Hematopoietic multipotent progenitor cell (in vitro differentiated cells): ENCODE results near the gene GAK. TPM values are rescaled to one million over a fixed set of nuclear protein-coding genes. Genes with fewer than 3 reads are reported as not detected.

Experiments used
- DNase-seq, 3 donors: peaks; one replicate each; pipeline ENCODE4 v3.0.0-alpha.2; 2011 to 2015; ENCODE audit warnings: low read depth in 2 of 3, low spot score in 2 of 3
- total RNA-seq: library from RNA; depleted of rRNA; stranded (reverse); fragments of >200 nt; gene quantifications from one replicate; pipeline ENCODE4 v1.2.3, GENCODE V29; 2012

Gene GAK
- total RNA-seq, 1 donor, result 107 TPM

DNA sequence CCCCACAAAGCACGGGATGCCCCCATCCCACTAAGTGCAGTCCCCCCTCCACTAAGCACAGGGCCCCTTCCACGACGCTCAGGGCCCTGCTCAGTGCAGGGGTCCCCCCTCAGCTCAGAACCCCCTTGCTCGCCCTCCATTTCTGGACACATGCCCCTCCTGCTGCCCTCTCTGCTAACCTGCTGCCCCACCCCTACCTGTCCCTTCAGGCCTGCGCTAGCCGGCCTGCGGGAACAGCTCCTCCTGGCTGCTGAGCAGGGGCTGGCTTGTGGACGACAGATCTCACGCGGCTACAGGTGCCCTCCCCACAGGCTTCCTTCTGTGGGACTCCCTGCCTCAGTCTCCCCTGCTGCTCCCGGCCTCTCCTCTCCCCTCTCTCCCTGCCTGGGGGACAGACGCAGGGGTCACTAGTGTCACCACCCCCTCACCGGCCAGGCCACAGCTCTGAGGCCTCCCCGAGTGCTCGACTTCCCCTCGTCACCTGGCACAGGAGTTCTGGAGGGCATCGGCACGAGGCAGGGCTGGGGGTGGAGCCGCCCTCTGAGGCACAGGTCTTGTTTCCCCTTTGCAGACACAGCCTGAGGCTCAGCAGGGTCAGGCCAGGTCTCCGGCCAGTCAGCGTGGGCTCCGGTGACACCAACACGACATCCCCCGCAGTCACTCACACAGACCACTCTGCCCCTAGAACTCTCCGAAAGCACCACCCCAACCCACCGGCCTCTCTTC is 21.6 kb downstream of the GAK start:
- no peak for DNase-seq

DNA sequence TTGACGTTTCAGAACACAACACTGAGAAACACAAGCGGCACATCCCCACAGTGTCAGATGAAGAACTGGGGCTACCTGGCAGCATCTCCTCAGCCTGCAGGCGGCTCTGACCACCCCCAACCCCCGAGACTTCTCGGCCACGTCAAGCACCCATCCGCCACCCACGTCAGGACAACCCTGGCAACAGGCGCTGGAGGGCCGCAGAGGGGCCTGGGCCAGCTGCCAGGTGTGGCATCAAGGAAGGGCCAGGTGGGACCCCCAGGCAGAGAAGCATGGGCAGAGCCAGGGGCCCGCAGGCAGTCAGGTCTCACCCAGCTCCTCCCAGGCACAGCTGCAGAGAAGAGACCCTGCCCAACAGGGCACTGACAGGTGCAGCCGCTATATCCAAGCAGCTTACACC is 22.3 kb downstream of the GAK start:
- DNase-seq, result no peak

DNA sequence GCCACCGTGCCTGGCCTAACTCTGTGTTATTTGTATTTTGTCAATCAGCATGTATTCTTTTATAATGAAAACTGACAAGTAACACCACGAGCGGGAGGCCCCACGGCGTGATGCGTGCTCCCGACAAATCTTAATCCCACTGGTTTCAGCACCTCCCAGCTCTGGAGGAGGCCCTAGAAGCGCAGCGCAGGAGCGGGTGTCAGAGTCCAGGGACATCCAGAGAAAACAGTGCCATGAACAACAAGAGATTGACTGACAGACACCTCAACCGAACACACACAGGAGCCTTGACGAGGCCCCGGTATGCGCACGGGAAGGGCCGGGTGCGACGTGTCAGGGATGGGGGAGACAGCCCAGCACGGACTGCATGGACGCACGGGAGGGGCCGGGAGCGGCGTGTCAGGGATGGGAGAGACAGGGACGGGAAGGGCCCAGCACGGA is 23.0 kb downstream of the GAK start:
- DNase-seq, result no peak

DNA sequence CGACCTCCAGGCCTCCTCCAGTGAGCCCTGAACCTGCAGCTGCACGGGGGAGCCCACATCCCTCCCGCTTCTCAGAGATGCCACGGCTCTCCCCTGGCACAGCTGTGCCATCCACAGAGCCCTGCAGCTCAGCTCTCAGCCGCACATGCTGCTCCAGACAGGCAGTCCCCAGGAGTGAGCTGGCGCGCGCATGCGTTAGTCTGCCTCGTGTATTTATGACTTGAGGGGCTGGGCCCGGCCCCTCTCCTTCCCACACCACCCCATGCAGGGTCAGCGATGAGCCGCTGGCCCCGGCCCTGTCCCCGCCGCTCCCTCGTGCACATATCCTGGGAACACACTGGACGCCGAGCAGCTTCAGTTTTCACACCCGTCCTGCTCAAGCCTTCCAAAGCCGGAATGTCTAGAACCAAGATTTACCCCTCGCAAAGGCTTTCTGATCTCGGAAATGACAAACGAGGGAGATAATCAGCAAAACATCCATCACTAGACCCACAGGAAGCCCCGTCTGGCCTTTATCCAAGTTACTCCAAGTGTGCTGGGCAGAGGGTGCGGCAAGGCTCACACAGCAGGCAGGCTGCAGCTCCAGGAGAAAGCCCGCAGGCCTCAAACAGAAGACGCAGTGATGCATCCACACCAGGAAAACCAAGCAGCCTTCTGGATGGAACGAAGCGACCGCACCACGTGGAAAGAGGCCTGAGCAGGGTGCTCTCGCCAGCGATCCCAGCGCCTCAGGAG is 24.3 kb downstream of the GAK start:
- DNase-seq, result no peak

DNA sequence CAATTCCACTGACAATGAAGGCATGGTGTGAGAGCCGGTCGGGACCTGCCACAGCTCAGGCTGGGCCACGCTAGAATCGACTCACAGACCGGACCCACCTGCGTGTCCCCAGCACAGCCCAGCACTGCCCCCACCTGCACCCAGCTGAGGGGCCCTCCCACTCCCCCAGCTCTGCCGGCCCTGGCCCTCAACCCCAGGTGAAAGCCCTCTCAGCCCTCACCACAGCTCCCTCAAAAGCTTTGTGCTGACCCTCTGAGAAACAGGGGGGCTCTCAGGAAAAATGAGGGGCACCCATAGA is 25.1 kb downstream of the GAK start:
- no peak for DNase-seq

DNA sequence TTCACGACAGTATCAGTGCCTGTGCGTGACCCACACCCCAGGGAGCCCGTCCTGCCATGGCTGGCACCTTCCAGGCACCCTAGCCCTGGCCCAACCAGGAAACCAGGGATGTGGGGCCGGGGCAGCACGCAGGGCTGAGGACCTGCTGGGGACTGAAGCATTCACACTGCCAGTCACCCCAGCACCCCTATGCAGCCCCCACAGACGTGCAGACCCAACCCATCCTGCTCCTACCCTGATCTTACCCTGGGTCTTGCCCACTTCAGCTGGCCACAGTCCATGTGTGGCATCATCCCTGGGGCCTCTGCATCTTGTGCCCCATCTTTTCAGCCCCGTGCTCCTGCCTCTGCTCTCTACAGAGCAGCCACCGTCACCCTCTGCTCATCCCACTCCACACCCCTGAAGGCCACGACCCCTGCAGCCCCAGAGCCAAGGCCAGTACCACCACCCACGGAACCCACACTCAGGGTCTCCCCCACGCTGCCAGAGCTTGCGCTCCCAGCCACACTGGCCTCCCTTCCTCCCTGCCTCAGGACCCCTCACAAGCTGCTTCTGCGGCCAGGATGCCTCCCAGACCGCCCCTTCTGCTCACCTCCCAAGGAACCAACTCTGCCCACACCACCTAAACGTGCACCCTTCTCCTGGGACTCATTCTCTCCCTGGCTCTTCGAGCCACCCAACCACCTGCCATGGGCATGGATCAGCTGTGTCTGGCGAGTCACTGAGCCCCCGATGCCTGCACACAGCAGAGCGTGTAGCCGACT is 25.6 kb downstream of the GAK start:
- DNase-seq, result no peak

DNA sequence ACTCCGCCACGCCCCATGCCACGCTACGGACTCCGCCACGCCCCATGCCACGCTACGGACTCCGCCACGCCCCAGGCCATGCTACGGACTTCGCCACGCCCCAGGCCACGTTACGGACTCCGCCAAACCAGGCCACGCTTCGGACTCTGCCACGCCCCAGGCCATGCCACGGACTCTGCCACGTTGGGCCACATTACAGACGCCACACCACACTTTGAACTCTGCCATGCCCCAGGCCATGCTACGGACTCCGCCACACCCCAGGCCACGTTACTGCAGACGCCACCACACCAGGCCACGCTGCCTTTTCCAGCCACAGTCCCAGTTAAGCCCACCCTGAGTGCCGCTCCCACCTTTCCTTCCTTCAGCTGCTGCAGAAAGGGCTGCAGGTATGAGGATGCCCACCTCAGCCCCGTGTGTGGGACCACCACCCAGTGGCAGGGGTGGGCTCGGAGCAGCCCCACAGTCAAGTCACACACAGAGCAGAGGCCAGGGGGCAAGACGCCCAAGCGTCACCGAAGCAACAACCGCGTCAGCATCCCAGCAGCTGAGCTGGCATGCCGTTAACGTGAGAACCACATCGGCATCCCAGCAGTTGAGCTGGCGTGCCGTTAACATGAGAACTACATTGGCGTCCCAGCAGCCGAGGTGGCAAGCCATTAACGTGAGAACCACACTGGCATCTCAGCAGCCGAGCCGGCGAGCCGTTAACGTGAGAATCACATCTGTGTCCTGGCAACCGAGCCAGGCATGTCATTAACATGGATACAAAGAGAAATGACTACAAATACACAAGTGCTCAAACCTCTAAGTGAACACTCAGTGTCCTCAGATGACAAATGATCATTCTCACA is 26.4 kb downstream of the GAK start:
- no peak for DNase-seq

DNA sequence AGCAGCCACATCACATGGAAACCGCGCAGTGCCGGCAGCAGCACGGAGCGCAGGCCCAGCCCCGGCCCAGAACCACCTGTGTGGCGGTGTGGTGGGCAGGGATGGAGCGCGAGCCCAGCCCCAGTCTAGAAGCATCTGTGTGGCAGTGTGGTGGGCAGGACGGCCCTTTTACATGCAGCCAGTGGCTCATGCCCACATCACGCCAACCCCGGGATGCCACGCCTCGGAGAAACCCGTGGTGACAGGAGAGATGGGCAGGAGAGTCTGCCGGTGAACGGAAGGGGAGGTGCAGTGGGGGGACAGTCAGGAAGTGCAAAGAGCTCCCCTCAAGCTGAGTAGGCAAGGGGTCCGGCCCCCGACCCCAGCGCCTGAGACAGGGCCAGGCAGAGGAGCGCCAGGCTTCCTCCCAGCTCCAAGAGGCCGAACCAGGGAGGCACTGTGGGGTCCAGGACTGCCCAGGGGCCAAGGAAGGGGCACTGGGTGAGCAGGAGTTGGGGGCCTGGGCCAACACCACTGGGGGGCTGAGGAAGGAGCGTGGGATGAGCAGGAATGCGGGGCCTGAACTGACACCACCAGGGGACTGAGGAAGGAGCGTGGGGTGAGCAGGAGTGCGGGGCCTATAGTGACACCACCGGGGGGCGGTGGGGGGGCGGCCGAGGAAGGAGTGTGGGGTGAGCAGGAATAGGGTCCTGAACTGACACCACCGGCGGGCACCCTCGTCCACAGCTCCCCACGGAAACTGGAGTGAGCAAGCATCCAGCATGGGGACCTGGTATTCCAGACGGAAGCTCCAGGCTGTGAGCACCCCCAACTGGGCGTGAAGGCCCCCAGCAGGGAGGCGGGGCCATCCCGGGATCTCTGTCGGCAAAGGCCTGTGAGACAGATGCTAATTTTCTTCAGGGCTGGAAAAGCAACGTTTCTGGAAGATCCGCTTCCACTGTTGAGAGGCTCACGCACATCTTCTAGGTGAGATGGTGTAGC is 28.8 kb downstream of the GAK start:
- DNase-seq, result no peak

DNA sequence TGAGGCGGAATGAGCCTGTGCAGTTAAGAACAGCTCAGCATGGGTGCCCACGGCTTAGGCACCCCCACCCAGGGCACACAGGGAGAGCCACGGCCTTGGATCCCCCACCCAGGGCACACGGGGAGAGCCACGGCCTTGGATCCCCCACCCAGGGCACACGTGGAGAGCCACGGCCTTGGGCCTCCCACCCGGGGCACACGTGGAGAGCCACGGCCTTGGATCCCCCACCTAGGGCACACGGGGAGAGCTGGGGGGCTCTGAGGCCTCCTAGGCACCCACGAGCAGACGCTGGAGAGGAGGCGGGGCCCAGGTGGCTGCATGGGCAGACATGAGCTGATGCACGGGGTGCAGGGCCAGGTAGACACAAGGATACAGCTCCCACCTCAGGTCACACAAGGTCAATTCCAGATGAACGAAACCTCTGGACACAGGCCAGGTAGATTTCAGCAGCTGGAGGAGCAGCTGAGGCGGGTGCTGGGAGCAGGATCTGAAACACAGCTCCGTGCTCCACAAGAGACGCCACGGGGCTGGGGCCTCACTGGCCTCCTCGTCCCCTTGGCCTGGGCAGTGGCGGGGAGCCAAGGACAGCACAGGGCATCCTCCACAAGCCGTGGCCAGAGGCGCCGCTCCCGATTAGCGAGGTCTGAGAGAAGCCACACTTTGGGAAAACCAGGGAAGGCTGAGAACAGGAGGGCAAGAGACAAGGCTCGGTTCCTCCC is 30.8 kb downstream of the GAK start:
- no peak for DNase-seq

DNA sequence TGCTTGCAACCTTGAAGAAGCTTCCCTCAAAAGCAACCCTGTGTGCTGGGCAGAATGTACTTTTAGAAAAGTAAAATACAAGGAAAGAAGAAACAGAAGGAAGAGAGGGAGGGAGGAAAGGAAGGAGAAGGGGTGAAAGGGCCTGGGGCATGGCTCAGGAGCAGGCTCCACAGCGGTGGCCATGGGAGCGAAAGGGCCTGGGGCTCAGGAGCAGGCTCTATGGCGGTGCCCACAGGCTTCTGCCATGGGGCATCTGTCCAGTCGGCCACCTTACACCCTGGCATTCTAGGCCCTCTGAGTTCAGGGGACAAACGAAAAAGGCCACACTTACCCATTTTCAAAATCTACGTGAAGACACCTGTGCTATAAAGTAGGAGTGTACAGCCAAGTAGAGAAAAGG is 31.4 kb downstream of the GAK start:
- no peak for DNase-seq

DNA sequence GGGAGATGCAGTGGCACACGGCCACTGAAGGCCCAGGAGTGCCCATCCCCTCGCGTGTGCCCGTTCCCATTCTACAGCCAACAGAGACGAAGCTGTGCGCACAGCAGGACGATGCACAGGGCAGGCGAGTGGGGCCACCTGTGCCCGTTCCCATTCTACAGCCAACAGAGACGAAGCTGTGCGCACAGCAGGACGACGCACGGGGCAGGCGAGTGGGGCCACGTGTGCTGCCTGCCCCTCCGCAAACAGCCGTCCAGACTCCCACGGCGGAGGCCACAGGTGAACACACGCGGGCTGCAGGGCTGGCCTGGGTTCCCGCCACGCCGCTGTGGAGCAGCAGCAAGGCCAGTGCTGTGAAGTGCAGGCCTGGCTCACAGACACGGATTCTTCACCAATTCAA is 32.0 kb downstream of the GAK start:
- no peak for DNase-seq

DNA sequence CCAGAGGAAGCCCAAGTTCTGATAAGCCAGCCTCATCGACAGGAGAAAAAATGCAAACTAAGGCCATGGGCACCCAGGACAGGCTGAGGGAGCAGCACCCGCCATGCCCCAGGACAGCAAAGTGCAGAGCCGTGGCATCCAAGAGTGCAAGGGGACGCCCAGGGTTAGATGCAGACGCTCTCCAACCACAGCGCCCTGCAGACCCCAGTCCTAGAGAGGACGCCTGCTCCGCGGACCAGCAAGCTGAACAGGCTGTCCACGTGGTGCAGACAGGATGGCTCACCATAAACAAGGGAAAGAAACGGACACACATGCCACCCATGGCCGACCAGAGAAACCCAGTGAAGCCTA is 32.6 kb downstream of the GAK start:
- no peak for DNase-seq

DNA sequence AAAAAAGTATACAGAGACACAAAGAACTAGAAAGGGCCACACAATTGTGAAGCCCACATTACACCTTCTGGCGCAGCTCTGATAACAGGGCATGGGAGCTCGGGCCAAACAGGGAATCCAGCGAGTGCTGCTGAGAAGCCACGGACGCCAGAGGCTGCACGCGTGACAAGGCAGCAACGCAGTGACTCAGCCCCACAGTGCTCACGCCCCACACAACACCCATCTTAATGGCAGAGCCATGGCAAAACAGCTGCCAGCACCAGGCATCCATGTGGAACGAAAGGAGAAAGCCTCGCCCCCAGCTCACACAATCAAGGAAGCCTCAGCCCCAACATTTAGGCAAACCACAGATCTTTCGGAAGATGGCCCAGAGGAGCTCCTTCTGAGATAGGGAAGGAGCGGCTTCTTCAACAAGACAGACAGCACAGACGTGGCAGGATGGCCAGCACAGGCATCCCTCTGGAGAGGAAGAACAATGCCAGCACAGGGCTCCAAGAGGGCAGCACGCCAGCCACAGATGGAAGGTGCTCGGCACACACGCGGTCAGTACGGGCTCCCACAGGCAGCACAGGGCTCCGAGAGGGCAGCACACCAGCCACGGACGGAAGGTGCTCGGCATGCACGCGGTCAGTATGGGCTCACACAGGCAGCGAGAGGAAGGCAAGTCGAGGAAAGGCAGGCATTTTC is 33.1 kb downstream of the GAK start:
- no peak for DNase-seq

DNA sequence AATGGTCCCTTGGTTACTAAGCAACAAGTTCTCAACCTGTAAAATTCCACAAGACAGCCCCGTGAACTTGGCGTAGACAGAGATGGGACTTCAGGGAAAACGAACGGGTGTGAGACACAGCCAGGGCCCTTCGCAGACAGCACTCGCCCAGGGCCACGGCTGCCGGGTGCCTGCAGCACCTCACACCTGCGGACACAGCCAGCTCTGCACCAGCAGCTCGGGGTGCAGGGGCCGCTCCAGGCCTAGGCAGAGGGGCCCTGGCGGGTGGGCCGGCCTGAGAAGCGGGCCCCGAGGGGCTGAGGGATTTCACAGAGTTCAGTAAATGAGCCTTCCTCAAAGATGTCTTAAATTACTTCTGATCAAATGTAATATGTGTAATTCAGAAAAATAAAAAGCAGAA is 34.0 kb downstream of the GAK start:
- DNase-seq, result no peak

DNA sequence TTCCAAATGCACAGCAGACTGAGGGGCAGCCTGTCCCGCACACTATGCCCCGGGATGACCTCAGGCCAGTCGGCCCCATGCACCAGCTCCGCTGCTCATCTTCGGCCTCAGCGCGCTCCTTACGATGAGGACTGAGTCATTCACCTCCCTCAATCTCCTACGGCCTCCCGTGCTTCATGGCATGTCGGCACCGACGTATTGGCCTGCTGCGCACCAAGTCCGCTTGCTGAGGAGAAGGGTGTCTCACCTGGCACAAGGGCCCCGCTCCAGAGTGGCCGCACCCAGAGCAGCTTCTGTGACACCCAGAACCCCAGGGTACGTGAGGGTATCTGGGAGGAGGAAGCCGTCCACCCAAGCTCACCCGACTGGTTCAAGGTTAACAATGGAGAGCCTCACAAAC is 35.5 kb downstream of the GAK start:
- no peak for DNase-seq

DNA sequence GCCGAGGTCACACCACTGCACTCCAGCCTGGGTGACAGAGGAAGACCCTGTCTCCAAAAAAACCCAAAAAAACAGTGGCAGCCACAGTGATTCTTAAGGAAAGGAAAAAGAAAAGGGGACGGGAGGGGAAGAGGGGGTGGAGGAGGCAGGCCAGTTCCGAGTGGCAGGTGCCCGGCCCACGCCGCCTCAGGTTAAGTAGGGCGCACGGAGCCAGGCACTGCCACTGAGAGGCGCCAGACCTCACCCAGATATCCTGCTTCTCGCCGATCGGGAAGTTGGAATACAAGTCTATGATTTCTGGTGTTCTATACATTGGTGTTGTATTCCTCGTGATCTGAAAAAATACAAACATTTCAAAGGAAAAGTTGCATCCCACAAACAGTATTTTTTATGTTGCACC is 35.9 kb downstream of the GAK start:
- DNase-seq, result no peak

DNA sequence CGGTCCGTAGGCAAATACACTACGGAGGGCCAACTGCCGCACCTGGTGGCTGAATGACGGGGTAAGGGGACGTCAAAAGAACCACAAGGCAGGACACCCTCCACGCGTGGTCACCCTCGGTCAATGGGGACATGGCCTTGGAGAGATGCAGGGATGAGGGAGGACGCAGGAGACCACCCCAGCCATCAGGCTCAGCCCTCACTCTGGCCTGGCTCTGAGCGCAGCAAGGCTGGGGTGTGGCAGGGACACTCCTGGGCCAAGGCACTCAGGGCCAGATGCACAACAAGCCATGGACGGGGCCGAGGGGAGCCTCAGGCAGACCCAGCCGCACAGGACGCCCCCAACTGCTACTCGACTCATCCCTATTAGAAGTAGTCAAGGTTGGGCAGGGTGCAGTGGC is 36.5 kb downstream of the GAK start:
- DNase-seq, result no peak

DNA sequence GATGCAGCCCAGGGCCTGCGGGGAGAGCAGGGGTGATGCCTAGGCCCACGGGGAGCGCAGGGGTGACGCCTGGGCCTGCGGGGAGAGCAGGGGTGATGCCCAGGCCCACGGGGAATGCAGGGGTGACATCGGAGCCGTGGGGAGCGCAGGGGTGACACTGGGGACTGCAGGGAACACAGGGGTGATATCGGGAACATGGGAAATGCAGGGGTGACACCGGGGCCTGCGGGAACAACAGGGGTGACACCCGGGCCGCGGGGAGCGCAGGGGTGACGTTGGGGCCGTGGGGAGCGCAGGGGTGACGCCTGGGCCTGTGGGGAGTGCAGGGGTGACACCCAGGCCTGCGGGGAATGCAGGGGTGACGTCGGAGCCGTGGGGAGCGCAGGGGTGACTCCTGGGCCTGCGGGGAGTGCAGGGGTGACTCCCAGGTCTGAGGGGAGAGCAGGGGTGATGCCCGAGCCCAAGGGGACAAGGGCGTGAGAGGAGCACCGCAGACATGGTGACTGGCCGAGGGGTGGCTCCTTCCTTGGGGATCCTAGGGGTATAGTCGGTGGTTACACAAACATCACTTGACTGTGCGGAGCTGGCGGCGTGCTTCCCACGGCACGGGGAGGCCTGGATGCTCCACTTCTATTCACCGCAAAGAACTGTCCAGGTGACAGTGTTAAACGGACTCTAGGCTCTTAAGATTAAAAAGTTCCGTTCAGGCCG is 38.0 kb downstream of the GAK start:
- DNase-seq, result no peak
